GM19025 (cell line): ENCODE results near the gene TIFAB.

Source experiments
- ATAC-seq: cut with Tn5 transposase; IDR thresholded peaks from one replicate; pipeline ENCODE4 v1.9.1; 2021; ENCODE audit warnings: mild to moderate bottlenecking, low read depth, moderate library complexity; ENCODE audit not compliant: unreplicated experiment

The TIFAB gene

GRCh38 chr5:135429301-135430134 is 22.6 kb downstream of the TIFAB start:
- no peak for ATAC-seq

GRCh38 chr5:135428586-135428985 is 23.6 kb downstream of the TIFAB start:
- no peak for ATAC-seq

GRCh38 chr5:135426102-135427082 is 25.8 kb downstream of the TIFAB start:
- no peak for ATAC-seq

GRCh38 chr5:135425641-135426040 is 26.5 kb downstream of the TIFAB start:
- ATAC-seq = no peak

GRCh38 chr5:135423846-135424168 is 28.3 kb downstream of the TIFAB start:
- ATAC-seq = no peak

GRCh38 chr5:135423146-135423845 is 28.9 kb downstream of the TIFAB start:
- ATAC-seq = no peak

- no peak for ATAC-seq
These were observed 29.7 kb downstream of the TIFAB start for GRCh38 chr5:135422419-135422818.

GRCh38 chr5:135417083-135417482 is 35.1 kb downstream of the TIFAB start:
- ATAC-seq = no peak

GRCh38 chr5:135405082-135405481 is 47.1 kb downstream of the TIFAB start:
- no peak for ATAC-seq

GRCh38 chr5:135402031-135402430 is 50.1 kb downstream of the TIFAB start:
- no peak for ATAC-seq

- ATAC-seq = no peak
These were observed 51.3 kb downstream of the TIFAB start for GRCh38 chr5:135400866-135401265.

- ATAC-seq = no peak
These were observed 52.2 kb downstream of the TIFAB start for GRCh38 chr5:135399794-135400542.

GRCh38 chr5:135398855-135399793 is 53.0 kb downstream of the TIFAB start, which contains the start of gene MACROH2A1:
Gene MACROH2A1 (minus strand): TSS chr5:135399231. CDS start chr5:135389093, 10,138 bp downstream.
- ATAC-seq = peak; percentile 88

- ATAC-seq = peak; percentile 21
These were observed 53.8 kb downstream of the TIFAB start for GRCh38 chr5:135398160-135398854.
